GM10248 (cell line): ENCODE measurements around the gene DBNL.
A peak's percentile ranks its signal among the peaks of the same experiment; 100 is the strongest.
"Not testable (repeated sequence)": the region's sequence is repeated elsewhere in the genome, so short reads cannot be mapped to it uniquely, and the experiment has no call there.

ENCODE experiments used
- CTCF ChIA-PET: fragments of 300-600 bp; sonication (Branson Sonifier 250); formaldehyde crosslinking; extraction: SDS; loops from one replicate; lab custom pipeline; 2021; ENCODE audit warnings: antibody characterized with exemption; lab: Yijun Ruan, JAX
- POLR2A ChIA-PET: fragments of 350-650 bp; sonication (Branson Sonifier 250); formaldehyde crosslinking; extraction: SDS; loops from one replicate; lab custom pipeline; 2020; ENCODE audit warnings: antibody characterized with exemption; lab: Yijun Ruan, JAX
- DNase-seq: peaks from one replicate; pipeline ENCODE4 v3.0.0; 2012; ENCODE audit errors: extremely low spot score
- CTCF ChIP-seq: IDR thresholded peaks from 2 replicates; pipeline ENCODE4 v1.5.1; 2012; ENCODE audit warnings: mild to moderate bottlenecking, low read depth; ENCODE audit errors: extremely low read depth, missing control alignments, control extremely low read depth

Gene DBNL

GRCh38 chr7:44036364-44036763, 8.1 kb upstream of the DBNL start:
- POLR2A ChIA-PET, CTCF ChIA-PET, DNase-seq: not testable (repeated sequence)

GRCh38 chr7:44037951-44038350, 6.6 kb upstream of the DBNL start:
- POLR2A ChIA-PET, CTCF ChIA-PET, DNase-seq: not testable (repeated sequence)

GRCh38 chr7:44038553-44038952, 5.9 kb upstream of the DBNL start:
- DNase-seq, CTCF ChIA-PET: not testable (repeated sequence)
- POLR2A ChIA-PET: interaction anchor here (0.7 kb wide), 1 partner anchor 19 kb away, joined by 4 read pairs; no protein-coding TSS in a partner anchor

GRCh38 chr7:44038961-44039558, 5.4 kb upstream of the DBNL start:
- CTCF ChIA-PET: not testable (repeated sequence)
- POLR2A ChIA-PET: interaction anchor here (0.7 kb wide), 1 partner anchor 19 kb away, joined by 4 read pairs; no protein-coding TSS in a partner anchor
- peak; percentile 74 for DNase-seq

GRCh38 chr7:44039800-44040492, 4.6 kb upstream of the DBNL start:
- CTCF ChIA-PET, DNase-seq, POLR2A ChIA-PET: not testable (repeated sequence)

- peak; percentile 10 for TF ChIP-seq CTCF
Observed at GRCh38 chr7:44040493-44040891, 4.0 kb upstream of the DBNL start.

GRCh38 chr7:44042221-44042620, 2.3 kb upstream of the DBNL start:
- DNase-seq: no peak
- ChIA-PET CTCF (no interaction called here), POLR2A (no interaction called here)
- no peak for TF ChIP-seq CTCF

More at GRCh38 chr7:44040493-44040891, 4.0 kb upstream of the DBNL start:
- peak; percentile 25 for DNase-seq
- POLR2A ChIA-PET, CTCF ChIA-PET: not testable (repeated sequence)

GRCh38 chr7:44043902-44044301, 600 bp upstream of the DBNL start:
- ChIA-PET POLR2A (interaction anchor here (0.7 to 1.1 kb wide), 2 partner anchors 22 to 28 kb away, joined by 3 to 4 read pairs; no protein-coding TSS in a partner anchor), CTCF (interaction anchor here (1.0 to 1.9 kb wide), 3 partner anchors 24 to 153 kb away, joined by 3 to 8 read pairs (median 3); no protein-coding TSS in a partner anchor)
- no peak for TF ChIP-seq CTCF

GRCh38 chr7:44045226-44046014, 918 bp downstream of the DBNL start:
- ChIA-PET POLR2A (interaction anchor here (0.6 kb wide), 1 partner anchor 13 kb away, joined by 3 read pairs; no protein-coding TSS in a partner anchor), CTCF (interaction anchor here (1.3 to 1.9 kb wide), 3 partner anchors 10 to 151 kb away, joined by 3 to 8 read pairs (median 3); no protein-coding TSS in a partner anchor)
- DNase-seq: no peak
- no peak for TF ChIP-seq CTCF

More at GRCh38 chr7:44043902-44044301, 600 bp upstream of the DBNL start:
- no peak for DNase-seq
